GM23248 (cell line): Measurements from ENCODE around the gene NUBP1. TPM values are rescaled to one million over a fixed set of nuclear protein-coding genes. Genes with fewer than 3 reads are reported as not detected.

Experiments used
- DNase-seq: peaks from one replicate; pipeline ENCODE4 v3.0.0-alpha.2; 2015
- H2AFZ ChIP-seq: fragments of 200-600 bp; sonication (generic); 2 replicates; pipeline ENCODE4 v1.6.1; 2016; ENCODE audit warnings: antibody characterized with exemption
- H3F3A ChIP-seq: fragments of 200-600 bp; sonication (generic); 2 replicates; pipeline ENCODE4 v1.6.1; 2016; ENCODE audit warnings: mild to moderate bottlenecking, antibody characterized with exemption, mixed run types; ENCODE audit not compliant: insufficient read depth
- H3K27ac ChIP-seq: fragments of 200-600 bp; sonication (generic); 2 replicates; pipeline ENCODE4 v1.5.1; 2016; ENCODE audit warnings: mild to moderate bottlenecking
- H3K27me3 ChIP-seq: fragments of 200-600 bp; sonication (generic); replicated peaks from 2 replicates; pipeline ENCODE4 v1.6.1; 2016; ENCODE audit warnings: mild to moderate bottlenecking; ENCODE audit not compliant: insufficient read depth
- H3K36me3 ChIP-seq: fragments of 200-600 bp; sonication (generic); 2 replicates; pipeline ENCODE4 v1.6.1; 2016; ENCODE audit warnings: low read depth, mild to moderate bottlenecking
- H3K4me1 ChIP-seq: fragments of 200-600 bp; sonication (generic); 2 replicates; pipeline ENCODE4 v1.6.1; 2016; ENCODE audit warnings: mild to moderate bottlenecking; ENCODE audit not compliant: insufficient read depth
- H3K4me2 ChIP-seq: fragments of 200-600 bp; sonication (generic); one replicate; pipeline ENCODE4 v1.6.1; 2016; ENCODE audit warnings: mild to moderate bottlenecking; ENCODE audit not compliant: unreplicated experiment
- H3K4me3 ChIP-seq: fragments of 200-600 bp; sonication (generic); 2 replicates; pipeline ENCODE4 v1.5.1; 2016; ENCODE audit warnings: mild to moderate bottlenecking
- H3K79me2 ChIP-seq: fragments of 200-600 bp; sonication (generic); 2 replicates; pipeline ENCODE4 v1.6.1; 2016; ENCODE audit warnings: mild to moderate bottlenecking; ENCODE audit not compliant: insufficient read depth
- H3K9ac ChIP-seq: fragments of 200-600 bp; sonication (generic); 2 replicates; pipeline ENCODE4 v1.6.1; 2016; ENCODE audit warnings: mild to moderate bottlenecking
- H3K9me2 ChIP-seq: fragments of 200-600 bp; sonication (generic); 2 replicates; pipeline ENCODE4 v1.6.1; 2016; ENCODE audit warnings: mixed run types, mild to moderate bottlenecking, moderate library complexity; ENCODE audit not compliant: insufficient read depth
- H3K9me3 ChIP-seq: fragments of 200-600 bp; sonication (generic); one replicate; pipeline ENCODE4 v1.6.1; 2017; ENCODE audit warnings: low read depth
- H4K20me1 ChIP-seq: fragments of 200-600 bp; sonication (generic); 2 replicates; pipeline ENCODE4 v1.6.0; 2016; ENCODE audit not compliant: insufficient read depth
- EZH2 ChIP-seq: fragments of 200-600 bp; sonication (generic); IDR thresholded peaks from 2 replicates; pipeline ENCODE4 v1.6.1; 2018; ENCODE audit warnings: antibody characterized with exemption, mild to moderate bottlenecking; ENCODE audit not compliant: insufficient read depth, poor library complexity, severe bottlenecking
- EZH2phosphoT487 ChIP-seq: fragments of 200-600 bp; sonication (generic); IDR thresholded peaks from 2 replicates; pipeline ENCODE4 v1.6.1; 2018; ENCODE audit warnings: antibody characterized with exemption, moderate library complexity, mild to moderate bottlenecking, low read depth; ENCODE audit not compliant: insufficient read depth
- WGBS, 2 experiments: methylation state at CpG; one replicate each; pipeline ENCODE4 v1.1.6; 2015 to 2017; ENCODE audit warnings: low lambda C conversion rate in 2 of 2, low coverage in 1 of 2; ENCODE audit errors: missing lambda C conversion rate in 2 of 2; 5-methylcytosine and 5-hydroxymethylcytosine counted together
- in situ Hi-C: fragments of 300-500 bp; cut with MboI; formaldehyde crosslinking; loops from 2 replicates; pipeline ENCODE4 v1.15.0; 2020
- polyA plus RNA-seq: library from polyadenylated mRNA; unstranded; fragments of >200 nt; fragmentation: Nextera tagmentation; extraction: Ambion mirVana; gene quantifications from 2 replicates; pipeline ENCODE4 v1.2.1, GENCODE V29; 2016
- total RNA-seq: library from RNA; depleted of rRNA; stranded (reverse); fragments of >200 nt; shearing (Covaris generic); gene quantifications from 2 replicates; pipeline ENCODE4 v1.2.3, GENCODE V29; 2014

The NUBP1 gene
- total and polyA plus RNA-seq, 2 experiments from 2014 or later = 19.1 to 22.3 TPM

DNA sequence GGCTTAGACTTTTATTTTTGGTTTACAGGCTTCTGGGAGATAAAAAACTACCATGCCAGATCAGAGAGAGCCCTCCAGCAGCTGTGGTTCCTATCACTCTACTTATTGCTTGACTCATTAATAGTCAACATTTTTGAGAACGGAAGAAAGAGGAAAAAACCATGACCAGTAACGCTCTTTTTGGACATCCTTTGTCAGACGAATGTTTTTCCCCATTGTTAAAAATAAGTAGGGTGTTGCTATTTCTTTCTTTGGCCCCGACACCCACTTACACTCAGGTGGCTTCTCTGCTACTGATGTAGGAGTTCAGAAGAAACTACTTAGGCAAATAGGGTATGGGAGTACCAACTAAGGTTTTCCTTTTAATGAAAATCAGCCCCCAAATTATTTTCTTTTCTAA, 47.4 kb downstream of the NUBP1 start:
- H3K9me2 ChIP-seq = no peaks in the 10 kb centered on the region
- 56 to 62% methylated on average over 4 of the region's 4 CpGs for WGBS, 2 experiments
- H3K27ac ChIP-seq = no peak overlapping the region
- no peaks in the 10 kb centered on the region for H3K36me3 ChIP-seq
- H3K4me2 ChIP-seq = no peak overlapping the region
- no peaks in the 10 kb centered on the region for H3K9me3 ChIP-seq
- TF ChIP-seq EZH2 (no peak), EZH2phosphoT487 (no peak)
- H3K9ac ChIP-seq = no peak overlapping the region
- H3K27me3 ChIP-seq = peaks cover 4% of the 10 kb centered on the region; the same call in 1 of the 2 replicates
- H4K20me1 ChIP-seq = no peaks in the 10 kb centered on the region
- no peak for DNase-seq
- no peak overlapping the region for H2AFZ ChIP-seq
- no peaks in the 10 kb centered on the region for H3F3A ChIP-seq
- in situ Hi-C loops = no loop called here
- no peaks in the 10 kb centered on the region for H3K4me1 ChIP-seq
- H3K4me3 ChIP-seq = no peak overlapping the region
- H3K79me2 ChIP-seq = no peaks in the 10 kb centered on the region

DNA sequence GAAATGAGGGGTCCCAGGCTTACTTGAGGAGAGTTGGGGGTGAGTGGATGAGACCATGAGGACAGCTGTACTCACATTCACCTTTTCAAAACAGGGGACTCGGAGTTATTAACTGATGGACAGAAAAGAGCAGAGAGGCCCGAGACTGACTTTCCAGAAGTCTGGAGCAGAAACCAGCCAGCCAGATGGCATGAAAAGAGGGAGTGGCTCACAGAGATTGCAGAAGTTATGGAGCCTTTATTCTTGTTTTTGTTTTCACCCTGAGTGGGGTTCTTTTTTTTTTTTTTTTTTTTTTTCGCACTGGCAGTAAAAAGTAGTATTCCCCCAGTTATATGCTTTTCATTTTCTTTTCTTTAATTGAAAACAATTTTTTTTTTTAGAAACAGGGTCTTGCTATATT, 56.1 kb downstream of the NUBP1 start:
- no peak overlapping the region for H3K4me3 ChIP-seq
- no peaks in the 10 kb centered on the region for H4K20me1 ChIP-seq
- WGBS, 2 experiments = 59 to 71% methylated on average over 3 of the region's 3 CpGs
- no peak overlapping the region for H3K9ac ChIP-seq
- H3K27me3 ChIP-seq = peaks cover 6% of the 10 kb centered on the region; the same call in 1 of the 2 replicates
- H3K36me3 ChIP-seq = no peaks in the 10 kb centered on the region
- no peak for DNase-seq
- no peak for TF ChIP-seq EZH2phosphoT487
- no peak for TF ChIP-seq EZH2
- no peaks in the 10 kb centered on the region for H3K9me2 ChIP-seq
- no peaks in the 10 kb centered on the region for H3K79me2 ChIP-seq
- in situ Hi-C loops = no loop called here
- no peak overlapping the region for H2AFZ ChIP-seq
- H3K9me3 ChIP-seq = no peaks in the 10 kb centered on the region
- no peak overlapping the region for H3K27ac ChIP-seq
- H3K4me1 ChIP-seq = no peaks in the 10 kb centered on the region
- no peaks in the 10 kb centered on the region for H3F3A ChIP-seq
- H3K4me2 ChIP-seq = no peak overlapping the region

DNA sequence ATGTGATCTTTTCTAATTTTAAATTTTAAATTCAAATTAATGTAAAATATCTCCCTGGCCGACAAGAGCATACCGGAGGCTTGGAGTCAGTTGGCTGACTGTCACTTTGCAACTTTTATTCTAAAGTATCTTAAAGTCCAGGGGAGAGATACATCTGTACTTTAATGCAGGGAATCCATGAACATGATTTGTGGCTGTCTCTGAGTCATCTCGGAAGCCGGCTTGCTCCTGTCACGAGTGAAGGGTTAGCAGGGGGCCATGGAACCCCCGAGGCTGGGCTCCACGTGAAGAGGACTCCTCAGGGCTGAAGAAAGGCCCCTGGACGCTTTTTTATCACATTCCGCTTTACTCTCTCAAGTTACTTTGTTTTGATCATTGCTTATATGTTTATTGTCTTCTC, 61.7 kb downstream of the NUBP1 start:
- in situ Hi-C loops = no loop called here
- Histone ChIP-seq H3K27me3 (peaks cover 11% of the 10 kb centered on the region; the same call in 1 of the 2 replicates), H3K4me3 (no peak overlapping the region), H3K9me3 (no peaks in the 10 kb centered on the region), H3F3A (no peaks in the 10 kb centered on the region), H3K36me3 (no peaks in the 10 kb centered on the region), H3K9ac (no peak overlapping the region), H2AFZ (no peak overlapping the region), H3K27ac (no peak overlapping the region), H4K20me1 (no peaks in the 10 kb centered on the region), H3K79me2 (no peaks in the 10 kb centered on the region), H3K4me1 (no peaks in the 10 kb centered on the region), H3K4me2 (no peak overlapping the region), H3K9me2 (no peaks in the 10 kb centered on the region)
- no peak for TF ChIP-seq EZH2
- TF ChIP-seq EZH2phosphoT487 = no peak
- no peak for DNase-seq
- 35 to 40% methylated on average over 9 of the region's 9 CpGs for WGBS, 2 experiments

DNA sequence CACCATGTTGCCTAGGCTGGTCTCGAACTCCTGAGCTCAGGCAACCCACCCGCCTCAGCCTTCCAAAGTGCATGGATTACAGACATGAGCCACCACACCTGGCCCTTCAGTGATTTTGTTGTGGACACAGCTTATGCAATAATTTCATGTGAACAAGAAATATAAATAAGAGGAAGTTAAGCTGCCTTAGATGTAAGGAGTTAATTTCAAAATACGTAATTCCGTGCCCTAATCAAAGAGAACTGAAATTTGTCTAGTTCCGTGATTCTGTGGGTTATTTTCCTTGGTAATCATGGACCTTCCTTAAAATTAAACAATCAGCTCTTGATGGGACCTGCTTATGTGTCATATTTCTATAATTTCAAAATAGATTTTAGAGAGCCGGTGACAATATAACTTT, 63.1 kb downstream of the NUBP1 start:
- no peak for TF ChIP-seq EZH2phosphoT487
- TF ChIP-seq EZH2 = no peak
- 54 to 63% methylated on average over 6 of the region's 6 CpGs for WGBS, 2 experiments
- Histone ChIP-seq H3K9me2 (no peaks in the 10 kb centered on the region), H3K9me3 (no peaks in the 10 kb centered on the region), H3F3A (no peaks in the 10 kb centered on the region), H3K9ac (no peak overlapping the region), H3K27me3 (peaks cover 11% of the 10 kb centered on the region; the same call in 1 of the 2 replicates), H2AFZ (no peak overlapping the region), H4K20me1 (no peaks in the 10 kb centered on the region), H3K4me3 (no peak overlapping the region), H3K79me2 (no peaks in the 10 kb centered on the region), H3K4me2 (no peak overlapping the region), H3K36me3 (no peaks in the 10 kb centered on the region), H3K4me1 (no peaks in the 10 kb centered on the region), H3K27ac (no peak overlapping the region)
- in situ Hi-C loops = no loop called here
- DNase-seq = no peak

DNA sequence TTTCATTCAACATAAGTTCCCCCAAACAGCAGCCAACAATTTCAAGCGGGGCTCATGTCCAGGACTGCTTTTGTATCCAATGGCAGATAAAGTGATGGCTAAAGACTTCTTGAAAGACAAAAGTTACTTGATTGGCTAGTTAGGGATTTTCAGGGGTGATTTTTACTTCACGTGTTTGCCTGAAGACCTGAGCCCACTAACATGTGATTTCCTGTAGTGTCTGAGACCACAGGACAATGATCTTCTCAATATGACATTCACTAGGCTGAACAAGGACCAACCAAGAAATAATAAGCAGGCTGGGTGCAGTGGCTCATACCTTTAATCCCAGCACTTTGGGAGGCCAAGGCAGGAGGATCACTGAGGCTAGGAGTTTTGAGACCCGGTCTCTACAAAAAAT, 64.6 kb downstream of the NUBP1 start:
- DNase-seq = no peak
- Histone ChIP-seq H3K9me2 (no peaks in the 10 kb centered on the region), H2AFZ (no peak overlapping the region), H3K4me2 (no peak overlapping the region), H3F3A (no peaks in the 10 kb centered on the region), H3K27me3 (0 out of 2 replicates have a peak, but pooled peaks cover 11% of the 10 kb centered on the region), H3K36me3 (no peaks in the 10 kb centered on the region), H3K4me1 (no peaks in the 10 kb centered on the region), H3K9me3 (no peaks in the 10 kb centered on the region), H3K9ac (no peak overlapping the region), H3K79me2 (no peaks in the 10 kb centered on the region), H3K27ac (no peak overlapping the region), H3K4me3 (no peak overlapping the region), H4K20me1 (no peaks in the 10 kb centered on the region)
- WGBS, 2 experiments = 38 to 55% methylated on average over 3 of the region's 3 CpGs
- TF ChIP-seq EZH2phosphoT487 = no peak
- TF ChIP-seq EZH2 = no peak
- in situ Hi-C loops = no loop called here
